GM10266 (cell line): ENCODE data around the gene SLC6A12.

ENCODE experiments used
- DNase-seq: peaks from one replicate; pipeline ENCODE4 v3.0.0; 2012; ENCODE audit errors: extremely low spot score
- TF ChIP-seq, protein P1 (sequence below): IDR thresholded peaks from 2 replicates; pipeline ENCODE4 v1.5.1; 2012; ENCODE audit warnings: mild to moderate bottlenecking, low read depth; ENCODE audit not compliant: control insufficient read depth, insufficient read depth; ENCODE audit errors: missing control alignments

Gene SLC6A12

GRCh38 chr12:145369-145960 is 68.5 kb downstream of the SLC6A12 start:
- TF ChIP-seq, protein P1, sequence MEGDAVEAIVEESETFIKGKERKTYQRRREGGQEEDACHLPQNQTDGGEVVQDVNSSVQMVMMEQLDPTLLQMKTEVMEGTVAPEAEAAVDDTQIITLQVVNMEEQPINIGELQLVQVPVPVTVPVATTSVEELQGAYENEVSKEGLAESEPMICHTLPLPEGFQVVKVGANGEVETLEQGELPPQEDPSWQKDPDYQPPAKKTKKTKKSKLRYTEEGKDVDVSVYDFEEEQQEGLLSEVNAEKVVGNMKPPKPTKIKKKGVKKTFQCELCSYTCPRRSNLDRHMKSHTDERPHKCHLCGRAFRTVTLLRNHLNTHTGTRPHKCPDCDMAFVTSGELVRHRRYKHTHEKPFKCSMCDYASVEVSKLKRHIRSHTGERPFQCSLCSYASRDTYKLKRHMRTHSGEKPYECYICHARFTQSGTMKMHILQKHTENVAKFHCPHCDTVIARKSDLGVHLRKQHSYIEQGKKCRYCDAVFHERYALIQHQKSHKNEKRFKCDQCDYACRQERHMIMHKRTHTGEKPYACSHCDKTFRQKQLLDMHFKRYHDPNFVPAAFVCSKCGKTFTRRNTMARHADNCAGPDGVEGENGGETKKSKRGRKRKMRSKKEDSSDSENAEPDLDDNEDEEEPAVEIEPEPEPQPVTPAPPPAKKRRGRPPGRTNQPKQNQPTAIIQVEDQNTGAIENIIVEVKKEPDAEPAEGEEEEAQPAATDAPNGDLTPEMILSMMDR: no peak
- DNase-seq: no peak

GRCh38 chr12:144650-145284 is 69.2 kb downstream of the SLC6A12 start:
- TF ChIP-seq, protein P1: no peak
- DNase-seq: no peak

GRCh38 chr12:143964-144649 is 69.8 kb downstream of the SLC6A12 start:
- TF ChIP-seq, protein P1: no peak
- no peak for DNase-seq

- DNase-seq: no peak
- TF ChIP-seq, protein P1: no peak
Observed at GRCh38 chr12:140162-140561, 73.8 kb downstream of the SLC6A12 start.
